HG03097 (cell line): ENCODE measurements around the gene MCCD1.
"Not testable (repeated sequence)": the region's sequence is repeated elsewhere in the genome, so short reads cannot be mapped to it uniquely, and the experiment has no call there.

Source experiments
- ATAC-seq: cut with Tn5 transposase; IDR thresholded peaks from one replicate; pipeline ENCODE4 v1.9.1; 2021; ENCODE audit not compliant: unreplicated experiment, low FRiP score

MCCD1 gene

GRCh38 chr6:31528821-31529328 is at the start of gene MCCD1:
Gene MCCD1, plus strand, starts transcription at chr6:31528962. Its CDS starts 53 bp downstream, at chr6:31529015.
- no peak for ATAC-seq

- ATAC-seq: no peak
Observed at GRCh38 chr6:31479151-31479932, 49.4 kb upstream of the MCCD1 start.

- ATAC-seq: no peak
Observed at GRCh38 chr6:31479933-31480535, 48.7 kb upstream of the MCCD1 start.

GRCh38 chr6:31480574-31480973 is 48.2 kb upstream of the MCCD1 start:
- ATAC-seq: no peak

GRCh38 chr6:31483392-31483791 is 45.4 kb upstream of the MCCD1 start:
- ATAC-seq: no peak

- no peak for ATAC-seq
Observed at GRCh38 chr6:31485055-31485454, 43.7 kb upstream of the MCCD1 start.

GRCh38 chr6:31486065-31486837 is 42.5 kb upstream of the MCCD1 start:
- not testable (repeated sequence) for ATAC-seq

GRCh38 chr6:31487674-31488073 is 41.1 kb upstream of the MCCD1 start:
- not testable (repeated sequence) for ATAC-seq

- no peak for ATAC-seq
Observed at GRCh38 chr6:31489086-31489485, 39.7 kb upstream of the MCCD1 start.

- no peak for ATAC-seq
Observed at GRCh38 chr6:31490115-31490873, 38.5 kb upstream of the MCCD1 start.

GRCh38 chr6:31493550-31493874 is 35.2 kb upstream of the MCCD1 start:
- ATAC-seq: not testable (repeated sequence)

- ATAC-seq: no peak
Observed at GRCh38 chr6:31493875-31494694, 34.7 kb upstream of the MCCD1 start.

- ATAC-seq: no peak
Observed at GRCh38 chr6:31495580-31495979, 33.2 kb upstream of the MCCD1 start.

- ATAC-seq: not testable (repeated sequence)
Observed at GRCh38 chr6:31496826-31497225, 31.9 kb upstream of the MCCD1 start.

- no peak for ATAC-seq
Observed at GRCh38 chr6:31497531-31498476, 31.0 kb upstream of the MCCD1 start, which contains the start of gene MICB. Gene MICB, plus strand, starts transcription at chr6:31498145. Its CDS starts 49 bp downstream, at chr6:31498194.

- ATAC-seq: no peak
Observed at GRCh38 chr6:31498748-31499147, 30.0 kb upstream of the MCCD1 start.

- not testable (repeated sequence) for ATAC-seq
Observed at GRCh38 chr6:31499648-31500047, 29.1 kb upstream of the MCCD1 start.

- ATAC-seq: no peak
Observed at GRCh38 chr6:31502586-31502985, 26.2 kb upstream of the MCCD1 start.
